SK-N-SH (cell line): ENCODE measurements around the gene HDAC4. TPM values are rescaled to one million over a fixed set of nuclear protein-coding genes. Genes with fewer than 3 reads are reported as not detected.

Source experiments
- CTCF ChIA-PET: fragments of 300-600, 350-600 bp; formaldehyde crosslinking; extraction: SDS; loops from one replicate; lab custom pipeline; 2021; lab: Yijun Ruan, JAX
- POLR2A ChIA-PET: fragments of 350-600 bp; sonication (Branson Sonifier 250); formaldehyde crosslinking; extraction: SDS; loops from one replicate; lab custom pipeline; 2020; ENCODE audit warnings: antibody characterized with exemption, inconsistent platforms; lab: Yijun Ruan, JAX
- DNase-seq: peaks from one replicate; pipeline ENCODE4 v3.0.0; 2012
- H2AFZ ChIP-seq: fragments of 200-600 bp; sonication (generic); 2 replicates; pipeline ENCODE4 v1.8.1; 2016; ENCODE audit warnings: antibody characterized with exemption, mild to moderate bottlenecking, low read depth
- H3F3A ChIP-seq: fragments of 200-600 bp; sonication (generic); replicated peaks from 2 replicates; pipeline ENCODE3; 2016; ENCODE audit warnings: antibody characterized with exemption, mild to moderate bottlenecking; ENCODE audit not compliant: insufficient read depth
- H3K27ac ChIP-seq, 2 experiments: fragments of 200-500 bp in 1 of 2; fragments of 200-600 bp in 1 of 2; sonication (Bioruptor generic) in 1 of 2; sonication (generic), shearing (Covaris generic) in 1 of 2; 2 replicates each; pipeline versions ENCODE4 v1.5.1 to v1.6.1; 2014 to 2016; ENCODE audit warnings: low read depth in 2 of 2, inconsistent platforms in 1 of 2, low read length in 1 of 2, mild to moderate bottlenecking in 1 of 2, mixed read lengths in 1 of 2
- H3K27me3 ChIP-seq: fragments of 200-600 bp; sonication (generic), shearing (Covaris generic); 2 replicates; pipeline ENCODE4 v1.6.1; 2016; ENCODE audit warnings: mixed run types; ENCODE audit not compliant: insufficient read depth
- H3K36me3 ChIP-seq, 2 experiments: fragments of 200-500 bp in 1 of 2; fragments of 200-600 bp in 1 of 2; sonication (Bioruptor generic) in 1 of 2; sonication (generic) in 1 of 2; replicated peaks in 1 of 2; 2 replicates each; pipeline versions ENCODE3 to v1.5.1; 2014 to 2016; ENCODE audit warnings: low read length in 1 of 2, mild to moderate bottlenecking in 1 of 2; ENCODE audit not compliant: insufficient read depth in 2 of 2, control insufficient read depth in 1 of 2
- H3K4me1 ChIP-seq, 2 experiments: fragments of 200-500 bp in 1 of 2; fragments of 200-600 bp in 1 of 2; sonication (Bioruptor generic) in 1 of 2; sonication (generic), shearing (Covaris generic) in 1 of 2; 2 replicates each; pipeline versions ENCODE4 v1.5.1 to v1.6.1; 2014 to 2016; ENCODE audit warnings: low read depth in 1 of 2, low read length in 1 of 2, mixed run types in 1 of 2; ENCODE audit not compliant: insufficient read depth in 2 of 2, control insufficient read depth in 1 of 2
- H3K4me2 ChIP-seq: fragments of 200-600 bp; sonication (generic), shearing (Covaris generic); 2 replicates; pipeline ENCODE4 v1.6.1; 2017; ENCODE audit warnings: mixed run types
- H3K4me3 ChIP-seq, 2 experiments: fragments of 200-500 bp in 1 of 2; fragments of 200-600 bp in 1 of 2; sonication (Bioruptor generic) in 1 of 2; sonication (generic), shearing (Covaris generic) in 1 of 2; 2 replicates each; pipeline versions ENCODE4 v1.5.1 to v1.8.1; 2014 to 2016; ENCODE audit warnings: low read depth in 2 of 2, inconsistent platforms in 1 of 2, low read length in 1 of 2, mild to moderate bottlenecking in 1 of 2, mixed read lengths in 1 of 2, moderate library complexity in 1 of 2
- H3K79me2 ChIP-seq: fragments of 200-600 bp; sonication (generic); 2 replicates; pipeline ENCODE4 v1.8.1; 2017; ENCODE audit warnings: mild to moderate bottlenecking; ENCODE audit not compliant: insufficient read depth
- H3K9ac ChIP-seq: fragments of 200-600 bp; sonication (generic); 2 replicates; pipeline ENCODE4 v1.6.1; 2017; ENCODE audit warnings: mixed run types
- H3K9me2 ChIP-seq: fragments of 200-600 bp; sonication (generic); 2 replicates; pipeline ENCODE4 v1.6.1; 2017; ENCODE audit warnings: mixed run types
- H3K9me3 ChIP-seq: fragments of 200-600 bp; sonication (generic); 2 replicates; pipeline ENCODE4 v1.6.1; 2017; ENCODE audit warnings: mixed run types, mild to moderate bottlenecking, moderate library complexity
- H4K20me1 ChIP-seq: fragments of 200-600 bp; sonication (generic); 2 replicates; pipeline ENCODE4 v1.6.1; 2017; ENCODE audit warnings: mild to moderate bottlenecking, mixed run types; ENCODE audit not compliant: insufficient read depth
- CHD2 ChIP-seq: fragments of 150-350 bp; IDR thresholded peaks from 2 replicates; pipeline ENCODE4 v1.6.1; 2018; ENCODE audit warnings: low read length; ENCODE audit not compliant: partially characterized antibody
- ELF1 ChIP-seq: IDR thresholded peaks from 2 replicates; pipeline ENCODE4 v1.4.0; 2012
- EP300 ChIP-seq, 2 experiments: IDR thresholded peaks; 2 replicates each; pipeline versions ENCODE4 v1.4.0 to v1.6.1; 2012; ENCODE audit warnings: borderline replicate concordance in 1 of 2, low read depth in 1 of 2, low read length in 1 of 2
- FOXJ3 ChIP-seq: sonication (generic); formaldehyde crosslinking; IDR thresholded peaks from 2 replicates; pipeline ENCODE4 v1.5.1; 2020; ENCODE audit warnings: mild to moderate bottlenecking, missing genetic modification reagents
- GABPA ChIP-seq: IDR thresholded peaks from 2 replicates; pipeline ENCODE4 v1.4.0; 2012; ENCODE audit warnings: low read depth, mild to moderate bottlenecking
- JUND ChIP-seq: IDR thresholded peaks from 2 replicates; pipeline ENCODE4 v1.4.0; 2012
- MEF2A ChIP-seq: IDR thresholded peaks from 2 replicates; pipeline ENCODE4 v1.4.0; 2012; ENCODE audit warnings: low read depth, borderline replicate concordance
- MXI1 ChIP-seq: IDR thresholded peaks from 2 replicates; pipeline ENCODE4 v1.6.1; 2012; ENCODE audit warnings: mild to moderate bottlenecking, low read depth, low read length, improper control_type of control experiment
- NFIC ChIP-seq: IDR thresholded peaks from 2 replicates; pipeline ENCODE4 v1.4.0; 2012; ENCODE audit warnings: borderline replicate concordance
- NRF1 ChIP-seq: IDR thresholded peaks from 2 replicates; pipeline ENCODE4 v1.6.1; 2012; ENCODE audit warnings: low read depth, mild to moderate bottlenecking, low read length
- RCOR1 ChIP-seq: fragments of 150-350 bp; IDR thresholded peaks from 2 replicates; pipeline ENCODE4 v1.6.1; 2017; ENCODE audit warnings: antibody characterized with exemption, low read length
- RFX5 ChIP-seq: IDR thresholded peaks from 2 replicates; pipeline ENCODE4 v1.6.1; 2012; ENCODE audit warnings: mild to moderate bottlenecking, improper control_type of control experiment, low read length
- SIN3A ChIP-seq: IDR thresholded peaks from 2 replicates; pipeline ENCODE4 v1.6.1; 2012; ENCODE audit warnings: low read depth, mild to moderate bottlenecking, low read length, moderate library complexity, borderline replicate concordance
- TAF1 ChIP-seq: IDR thresholded peaks from 2 replicates; pipeline ENCODE4 v1.6.1; 2012; ENCODE audit warnings: low read depth, mild to moderate bottlenecking, low read length, moderate library complexity, borderline replicate concordance
- WGBS: methylation state at CpG from one replicate; pipeline ENCODE4 v1.1.6; 2017; ENCODE audit warnings: low lambda C conversion rate; 5-methylcytosine and 5-hydroxymethylcytosine counted together
- polyA plus RNA-seq, 3 experiments: library from polyadenylated mRNA; depleted of rRNA; stranded (reverse); fragments of >200 nt; gene quantifications; 2 replicates each; pipeline ENCODE4 v1.2.3, GENCODE V29; 2012
- TF ChIP-seq, protein P1 (sequence below): IDR thresholded peaks from 2 replicates; pipeline ENCODE4 v1.4.0; 2012; ENCODE audit warnings: low read depth, borderline replicate concordance
- TF ChIP-seq, protein P2 (sequence below): fragments of 150-350 bp; IDR thresholded peaks from 2 replicates; pipeline ENCODE4 v1.6.1; 2017; ENCODE audit warnings: antibody characterized with exemption, low read length, low read depth, borderline replicate concordance
- TF ChIP-seq, protein P3 (sequence below): IDR thresholded peaks from 2 replicates; pipeline ENCODE4 v1.4.0; 2012; ENCODE audit warnings: low read depth
- TF ChIP-seq, protein P4 (sequence below): fragments of 200-600 bp; sonication (generic); IDR thresholded peaks from 2 replicates; pipeline ENCODE4 v1.6.1; 2017; ENCODE audit warnings: antibody characterized with exemption, mild to moderate bottlenecking, moderate library complexity

Gene HDAC4
- polyA plus RNA-seq, 1 of the 3 experiments (the other 2 are of a cell fraction) = 5.5 TPM

DNA sequence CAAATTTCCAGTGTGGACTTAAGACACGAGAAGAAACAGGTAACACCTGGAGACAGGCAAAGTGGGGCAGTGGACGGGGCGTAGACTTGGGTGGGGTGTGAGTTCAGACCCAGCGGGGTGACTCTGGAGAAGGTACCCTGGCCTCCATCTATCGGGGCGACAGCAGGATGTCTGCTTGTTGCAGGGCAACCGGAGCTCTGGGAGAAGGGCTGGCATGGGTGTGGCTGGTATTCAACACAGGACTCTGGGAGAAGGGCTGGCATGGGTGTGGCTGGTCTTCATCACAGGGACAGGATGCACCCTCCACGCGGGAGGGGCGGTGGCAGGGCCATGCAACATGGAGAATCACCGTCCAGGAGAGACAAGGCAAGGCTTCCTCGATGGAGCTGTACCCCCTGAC is 198.5 kb downstream of the HDAC4 start:
- Histone ChIP-seq H4K20me1 (no peaks in the 10 kb centered on the region), H3K4me1 (peaks cover 0 to 24% of the 10 kb centered on the region in 2 experiments; a peak in 2 of 4 replicates), H3K9ac (no peak overlapping the region), H3K9me2 (no peaks in the 10 kb centered on the region), H3K9me3 (no peaks in the 10 kb centered on the region), H3K4me2 (no peak overlapping the region)
- CTCF ChIA-PET = interaction anchor here (1.2 kb wide), 2 partner anchors 9 to 96 kb away, joined by 3 to 4 read pairs; no protein-coding TSS in a partner anchor
- 97% methylated on average over 6 of the region's 12 CpGs for WGBS
- POLR2A ChIA-PET = interaction anchor here (1.0 kb wide), 1 partner anchor 10 kb away, joined by 4 read pairs; no protein-coding TSS in a partner anchor
- TF ChIP-seq, protein P1, sequence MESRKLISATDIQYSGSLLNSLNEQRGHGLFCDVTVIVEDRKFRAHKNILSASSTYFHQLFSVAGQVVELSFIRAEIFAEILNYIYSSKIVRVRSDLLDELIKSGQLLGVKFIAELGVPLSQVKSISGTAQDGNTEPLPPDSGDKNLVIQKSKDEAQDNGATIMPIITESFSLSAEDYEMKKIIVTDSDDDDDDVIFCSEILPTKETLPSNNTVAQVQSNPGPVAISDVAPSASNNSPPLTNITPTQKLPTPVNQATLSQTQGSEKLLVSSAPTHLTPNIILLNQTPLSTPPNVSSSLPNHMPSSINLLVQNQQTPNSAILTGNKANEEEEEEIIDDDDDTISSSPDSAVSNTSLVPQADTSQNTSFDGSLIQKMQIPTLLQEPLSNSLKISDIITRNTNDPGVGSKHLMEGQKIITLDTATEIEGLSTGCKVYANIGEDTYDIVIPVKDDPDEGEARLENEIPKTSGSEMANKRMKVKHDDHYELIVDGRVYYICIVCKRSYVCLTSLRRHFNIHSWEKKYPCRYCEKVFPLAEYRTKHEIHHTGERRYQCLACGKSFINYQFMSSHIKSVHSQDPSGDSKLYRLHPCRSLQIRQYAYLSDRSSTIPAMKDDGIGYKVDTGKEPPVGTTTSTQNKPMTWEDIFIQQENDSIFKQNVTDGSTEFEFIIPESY = no peak
- TF ChIP-seq MEF2A = no peak
- no peak for TF ChIP-seq NRF1
- TF ChIP-seq, protein P2, sequence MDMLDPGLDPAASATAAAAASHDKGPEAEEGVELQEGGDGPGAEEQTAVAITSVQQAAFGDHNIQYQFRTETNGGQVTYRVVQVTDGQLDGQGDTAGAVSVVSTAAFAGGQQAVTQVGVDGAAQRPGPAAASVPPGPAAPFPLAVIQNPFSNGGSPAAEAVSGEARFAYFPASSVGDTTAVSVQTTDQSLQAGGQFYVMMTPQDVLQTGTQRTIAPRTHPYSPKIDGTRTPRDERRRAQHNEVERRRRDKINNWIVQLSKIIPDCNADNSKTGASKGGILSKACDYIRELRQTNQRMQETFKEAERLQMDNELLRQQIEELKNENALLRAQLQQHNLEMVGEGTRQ = no peak
- TF ChIP-seq NFIC = no peak
- TF ChIP-seq, protein P3, sequence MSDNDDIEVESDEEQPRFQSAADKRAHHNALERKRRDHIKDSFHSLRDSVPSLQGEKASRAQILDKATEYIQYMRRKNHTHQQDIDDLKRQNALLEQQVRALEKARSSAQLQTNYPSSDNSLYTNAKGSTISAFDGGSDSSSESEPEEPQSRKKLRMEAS = no peak
- no peak for TF ChIP-seq TAF1
- no peak for TF ChIP-seq MXI1
- no peak for TF ChIP-seq CHD2
- no peak for TF ChIP-seq GABPA
- TF ChIP-seq, protein P4, sequence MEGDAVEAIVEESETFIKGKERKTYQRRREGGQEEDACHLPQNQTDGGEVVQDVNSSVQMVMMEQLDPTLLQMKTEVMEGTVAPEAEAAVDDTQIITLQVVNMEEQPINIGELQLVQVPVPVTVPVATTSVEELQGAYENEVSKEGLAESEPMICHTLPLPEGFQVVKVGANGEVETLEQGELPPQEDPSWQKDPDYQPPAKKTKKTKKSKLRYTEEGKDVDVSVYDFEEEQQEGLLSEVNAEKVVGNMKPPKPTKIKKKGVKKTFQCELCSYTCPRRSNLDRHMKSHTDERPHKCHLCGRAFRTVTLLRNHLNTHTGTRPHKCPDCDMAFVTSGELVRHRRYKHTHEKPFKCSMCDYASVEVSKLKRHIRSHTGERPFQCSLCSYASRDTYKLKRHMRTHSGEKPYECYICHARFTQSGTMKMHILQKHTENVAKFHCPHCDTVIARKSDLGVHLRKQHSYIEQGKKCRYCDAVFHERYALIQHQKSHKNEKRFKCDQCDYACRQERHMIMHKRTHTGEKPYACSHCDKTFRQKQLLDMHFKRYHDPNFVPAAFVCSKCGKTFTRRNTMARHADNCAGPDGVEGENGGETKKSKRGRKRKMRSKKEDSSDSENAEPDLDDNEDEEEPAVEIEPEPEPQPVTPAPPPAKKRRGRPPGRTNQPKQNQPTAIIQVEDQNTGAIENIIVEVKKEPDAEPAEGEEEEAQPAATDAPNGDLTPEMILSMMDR = no peak
- TF ChIP-seq, all 33 proteins: peak for 0
- Histone ChIP-seq H3F3A (no peaks in the 10 kb centered on the region), H2AFZ (no peak overlapping the region), H3K4me3 (no peak overlapping the region), H3K36me3 (no peaks in the 10 kb centered on the region), H3K27ac (no peak overlapping the region; a peak in 1 of 4 replicates), H3K79me2 (no peaks in the 10 kb centered on the region), H3K27me3 (no peaks in the 10 kb centered on the region)
- DNase-seq = no peak

DNA sequence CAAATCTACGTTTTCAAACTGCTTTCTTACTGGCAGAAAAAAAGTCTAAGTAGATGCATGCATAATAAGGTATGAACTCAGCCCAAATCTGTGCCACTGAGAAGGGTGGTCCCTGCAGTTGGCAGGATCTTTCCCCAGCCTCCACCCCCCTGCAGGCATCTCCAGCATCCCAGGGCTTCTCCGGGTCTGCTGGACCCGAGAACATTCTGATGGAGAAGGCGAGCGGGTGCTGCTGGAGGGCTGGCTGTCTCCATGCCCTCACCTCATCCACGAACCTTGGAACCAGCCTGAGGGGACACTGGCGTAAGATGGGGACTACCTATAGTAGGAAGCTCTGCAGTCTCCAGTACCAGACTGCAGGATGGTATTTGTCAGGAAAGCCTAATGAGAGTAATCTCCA is 198.9 kb downstream of the HDAC4 start:
- Histone ChIP-seq H3K4me2 (no peak overlapping the region), H3K27me3 (no peaks in the 10 kb centered on the region), H3F3A (no peaks in the 10 kb centered on the region), H3K4me3 (no peak overlapping the region), H3K9me2 (no peaks in the 10 kb centered on the region), H3K27ac (peak overlapping the region in 1 of 2 experiments; percentile 53; a peak in 1 of 4 replicates), H3K79me2 (no peaks in the 10 kb centered on the region), H3K9ac (no peak overlapping the region), H3K36me3 (no peaks in the 10 kb centered on the region), H3K9me3 (no peaks in the 10 kb centered on the region), H2AFZ (no peak overlapping the region), H3K4me1 (peaks cover 0 to 24% of the 10 kb centered on the region in 2 experiments; a peak in 2 of 4 replicates), H4K20me1 (no peaks in the 10 kb centered on the region)
- ChIA-PET CTCF (interaction anchor here (1.2 kb wide), 1 partner anchor 95 kb away, joined by 4 read pairs; no protein-coding TSS in a partner anchor), POLR2A (no interaction called here)
- WGBS = 87% methylated on average over 7 of the region's 7 CpGs
- DNase-seq = no peak
- TF ChIP-seq, protein P3 = no peak
- TF ChIP-seq, protein P4 = no peak
- no peak for TF ChIP-seq JUND
- no peak for TF ChIP-seq EP300 (IDR thresholded peaks at IDR 0.05; ENCODE audit: borderline replicate concordance in 1 of 2, low read depth in 1 of 2, low read length in 1 of 2)
- TF ChIP-seq FOXJ3 = no peak
- no peak for TF ChIP-seq NRF1
- TF ChIP-seq SIN3A = no peak
- TF ChIP-seq RFX5 = no peak
- no peak for TF ChIP-seq ELF1
- TF ChIP-seq RCOR1 = no peak
- TF ChIP-seq, protein P2 = no peak
